Measurements from ENCODE around the gene TIMM8B.
A peak's percentile ranks its signal among the peaks of the same experiment; 100 is the strongest.
"Not testable (repeated sequence)": the region's sequence is repeated elsewhere in the genome, so short reads cannot be mapped to it uniquely, and the experiment has no call there.

TIMM8B gene, protein sequence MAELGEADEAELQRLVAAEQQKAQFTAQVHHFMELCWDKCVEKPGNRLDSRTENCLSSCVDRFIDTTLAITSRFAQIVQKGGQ

DNA sequence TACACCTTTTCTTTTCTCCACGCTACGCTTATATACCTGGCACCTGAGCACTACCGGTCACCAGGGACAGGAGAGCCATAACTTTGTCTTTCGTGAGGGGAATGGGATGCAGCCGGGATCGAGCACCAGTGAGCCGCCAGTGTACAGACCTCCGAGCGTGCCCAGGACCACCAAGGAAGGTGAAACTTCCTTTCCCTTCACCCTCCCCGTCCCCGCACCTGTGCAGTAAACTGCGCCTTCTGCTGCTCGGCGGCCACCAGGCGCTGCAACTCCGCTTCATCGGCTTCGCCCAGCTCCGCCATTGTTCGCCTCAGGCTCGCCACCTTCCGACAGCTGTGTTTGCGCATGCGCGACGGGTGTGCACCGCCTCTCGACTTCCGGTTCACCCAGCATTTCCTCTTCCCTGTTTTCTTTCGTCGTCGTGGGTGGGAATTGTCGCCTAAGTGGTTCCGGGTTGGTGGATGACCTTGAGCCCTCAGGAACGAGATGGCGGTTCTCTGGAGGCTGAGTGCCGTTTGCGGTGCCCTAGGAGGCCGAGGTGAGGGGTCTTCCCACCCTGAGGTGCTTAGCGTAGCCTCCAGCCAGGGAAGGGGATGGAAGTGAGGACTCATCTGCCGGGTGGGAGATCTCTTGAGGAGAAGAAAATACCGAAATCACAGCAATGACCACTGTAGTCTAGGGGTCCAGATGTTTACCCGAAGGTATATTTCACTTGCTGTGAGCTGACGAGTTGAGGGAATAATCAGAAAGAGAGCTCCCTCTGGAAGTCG lies at the start of gene TIMM8B, which contains the start of gene SDHD:
Gene TIMM8B, minus strand, starts transcription at position 335 of the 770 bp plus-strand sequence. Its CDS starts 33 bp downstream, at position 302.
Gene SDHD, plus strand, starts transcription at position 452 of the 770 bp plus-strand sequence. Its CDS starts 35 bp downstream, at position 487.
- peak; percentile 97 for DNase-seq

DNA sequence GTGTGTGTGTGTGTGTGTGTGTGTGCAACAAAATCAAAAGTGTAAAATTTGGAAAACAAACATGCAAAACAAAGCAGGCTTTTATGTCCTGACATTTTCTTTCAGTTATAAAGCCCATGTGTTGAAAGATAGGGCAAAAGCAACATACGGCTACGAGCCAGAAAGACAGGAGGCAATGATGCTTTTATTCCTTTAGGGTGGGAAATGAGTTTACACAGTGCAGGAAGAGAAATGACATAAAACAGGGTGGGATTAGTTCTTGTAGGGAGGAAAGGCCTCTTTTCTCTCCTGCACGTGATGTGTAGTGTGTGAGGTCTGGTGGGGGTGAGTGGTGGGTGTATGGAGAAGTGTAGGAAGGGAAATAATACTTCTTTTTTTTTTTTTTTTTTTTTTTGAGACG lies 47.9 kb upstream of the TIMM8B start:
- DNase-seq = no peak

GRCh38 chr11:112132737-112133136 lies 46.2 kb upstream of the TIMM8B start:
- DNase-seq = no peak

GRCh38 chr11:112129656-112130055 lies 43.1 kb upstream of the TIMM8B start:
- DNase-seq = no peak

DNA sequence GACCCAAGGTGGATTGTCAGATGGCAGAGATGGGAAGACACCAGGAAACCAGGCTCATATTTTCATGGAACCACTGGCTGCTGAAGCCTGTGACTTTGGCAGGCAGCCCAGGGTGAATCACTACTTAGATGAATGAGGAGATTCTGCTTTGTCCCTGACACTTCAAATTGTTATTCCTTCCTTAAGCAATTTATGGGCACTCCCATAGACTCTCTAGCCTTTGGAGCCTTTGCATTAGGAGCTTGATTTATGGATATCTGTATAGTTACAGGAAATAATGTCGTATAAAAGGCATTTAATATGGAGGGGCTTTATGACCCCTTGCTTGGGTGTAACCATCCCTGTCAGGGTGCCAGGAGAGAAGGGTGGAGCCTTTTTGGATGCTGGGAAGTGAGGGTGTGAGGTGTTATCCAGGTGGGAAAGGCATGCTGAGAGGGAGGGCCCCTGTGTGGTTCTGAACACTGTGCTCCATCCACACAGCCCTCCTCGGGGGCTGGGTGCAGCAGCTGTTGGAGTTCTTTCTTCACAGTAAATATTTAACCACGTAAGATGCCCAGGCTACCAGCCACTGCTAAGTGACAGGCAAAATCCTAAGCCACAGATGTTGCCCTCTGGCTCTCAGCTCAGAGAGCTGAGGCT lies 42.0 kb upstream of the TIMM8B start:
- peak; percentile 94 for DNase-seq

DNA sequence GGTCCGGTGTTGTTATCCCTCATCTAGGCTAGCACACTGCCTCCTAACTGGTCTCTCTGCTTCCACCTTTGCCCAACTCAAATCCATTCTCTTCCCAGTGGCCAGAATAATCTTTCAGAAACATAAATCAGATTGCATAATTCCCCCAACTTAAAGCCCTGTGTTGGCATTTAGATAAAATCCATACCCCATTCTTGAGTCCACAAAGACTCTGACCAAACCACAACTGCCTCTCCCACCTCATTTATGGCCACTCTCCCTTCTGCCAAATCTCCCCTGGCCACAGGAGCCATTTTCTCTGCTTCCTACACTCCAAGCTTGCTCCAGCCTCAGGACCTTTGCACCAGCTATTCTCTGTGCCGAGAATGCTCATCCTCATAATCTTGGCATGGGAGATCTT lies 40.5 kb upstream of the TIMM8B start:
- no peak for DNase-seq

DNA sequence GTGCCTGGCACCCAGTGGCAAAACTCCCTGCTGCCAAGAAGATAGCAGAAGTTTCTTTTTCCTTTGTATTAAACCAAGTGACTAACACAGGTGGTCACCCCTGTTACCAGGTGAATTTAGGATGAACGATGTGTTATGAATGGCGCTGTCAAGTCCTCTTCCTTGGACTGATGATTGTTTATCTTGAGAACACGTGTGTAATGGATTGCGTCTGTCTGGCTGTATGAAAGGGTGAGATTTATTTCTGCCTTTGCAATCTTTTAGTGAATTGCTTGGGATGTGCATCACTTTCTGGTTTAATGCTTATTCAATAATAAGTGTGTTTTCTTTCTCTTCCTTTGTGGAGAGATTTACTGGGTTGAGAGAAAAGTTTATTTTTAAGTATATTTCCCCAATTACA lies 36.6 kb upstream of the TIMM8B start:
- DNase-seq = no peak

- no peak for DNase-seq
Observed at GRCh38 chr11:112121981-112122615, 35.5 kb upstream of the TIMM8B start.

GRCh38 chr11:112118176-112118575 lies 31.6 kb upstream of the TIMM8B start:
- DNase-seq = no peak

GRCh38 chr11:112115386-112115785 lies 28.8 kb upstream of the TIMM8B start:
- DNase-seq = no peak

DNA sequence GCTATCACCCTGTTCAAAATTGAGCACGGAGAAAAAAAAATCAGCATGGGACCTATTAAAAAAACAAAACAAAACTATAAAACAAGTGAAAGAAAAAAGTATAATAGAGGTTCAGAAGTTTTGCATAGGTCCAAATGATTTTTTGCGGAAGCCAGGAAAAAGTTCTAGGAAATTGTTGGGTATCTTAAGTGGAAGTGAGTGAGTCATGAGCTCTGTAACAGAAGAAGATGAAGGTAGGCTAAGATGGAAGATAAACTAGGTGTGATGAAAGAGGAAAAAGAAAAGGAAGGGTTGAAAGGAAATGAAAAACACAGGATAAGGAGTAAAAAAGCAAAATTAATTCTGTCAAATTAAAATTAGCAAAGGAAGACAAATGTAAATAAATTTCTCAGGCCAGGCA lies 27.9 kb upstream of the TIMM8B start:
- DNase-seq = no peak

GRCh38 chr11:112113539-112114457 lies 27.2 kb upstream of the TIMM8B start:
- DNase-seq = peak; percentile 55

- DNase-seq = no peak
Observed at GRCh38 chr11:112106070-112106469, 19.5 kb upstream of the TIMM8B start.

GRCh38 chr11:112103446-112103845 lies 16.9 kb upstream of the TIMM8B start:
- no peak for DNase-seq

- no peak for DNase-seq
Observed at GRCh38 chr11:112100462-112100861, 13.9 kb upstream of the TIMM8B start.

DNA sequence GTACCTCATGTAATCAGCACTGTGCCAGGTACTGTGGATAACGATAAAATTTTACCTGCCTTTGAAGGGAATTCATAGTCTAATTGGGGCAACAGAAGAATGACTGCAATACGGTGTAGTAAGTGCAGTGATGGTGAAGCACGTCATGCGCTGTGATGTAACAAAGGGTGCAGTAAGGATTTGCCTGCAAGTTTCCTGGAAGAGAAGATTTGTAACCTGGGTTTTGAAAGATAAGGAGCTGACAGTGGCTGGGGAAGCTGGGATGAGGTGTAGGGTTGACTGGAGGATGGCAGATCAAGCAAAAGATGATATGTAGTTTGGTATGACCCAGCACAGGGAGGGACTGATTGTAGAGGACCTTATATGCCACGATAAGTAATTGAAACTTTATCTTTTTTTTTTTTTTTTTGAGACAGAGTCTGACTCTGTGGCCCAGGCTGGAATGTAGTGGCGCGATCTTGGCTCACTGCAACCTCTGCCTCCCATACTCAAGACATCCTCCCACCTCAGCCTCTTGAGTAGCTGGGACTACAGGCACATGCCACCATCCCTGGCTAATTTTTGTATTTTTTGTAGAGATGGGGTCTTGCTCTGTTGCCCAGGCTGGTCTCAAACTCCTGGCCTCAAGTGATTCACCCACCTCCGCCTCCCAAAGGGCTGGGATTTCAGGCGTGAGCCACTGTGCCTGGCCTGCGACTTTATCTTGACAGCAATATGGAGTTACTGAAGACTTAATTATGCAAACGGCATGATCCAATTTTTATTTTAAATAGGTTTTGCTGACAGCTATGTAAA lies 11.4 kb upstream of the TIMM8B start:
- no peak for DNase-seq

- no peak for DNase-seq
Observed at GRCh38 chr11:112096194-112096593, 9.6 kb upstream of the TIMM8B start.

- DNase-seq = not testable (repeated sequence)
Observed at GRCh38 chr11:112095302-112095701, 8.7 kb upstream of the TIMM8B start.

DNA sequence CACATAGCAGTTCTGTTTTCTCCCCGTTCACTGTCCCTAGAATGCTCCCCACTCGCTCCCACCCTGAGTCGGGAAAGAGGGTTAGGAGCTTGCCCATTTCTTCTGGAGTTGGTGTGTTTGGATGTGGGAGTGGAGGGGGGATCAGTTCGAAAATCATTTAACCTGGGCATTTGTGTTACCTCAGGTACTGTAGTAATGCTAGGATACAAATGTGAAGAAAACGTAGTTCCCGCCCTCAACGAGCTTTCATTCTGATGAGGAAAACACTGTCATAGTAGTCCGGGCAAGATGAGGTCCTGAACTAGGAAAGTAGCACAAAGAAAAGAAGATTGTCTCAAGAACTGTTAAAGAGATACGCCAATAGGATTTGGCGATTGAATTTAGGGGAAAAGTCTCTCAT lies 656 bp upstream of the TIMM8B start:
- no peak for DNase-seq

- DNase-seq = no peak
Observed at GRCh38 chr11:112085822-112086421, 634 bp downstream of the TIMM8B start.

- DNase-seq = no peak
Observed at GRCh38 chr11:112082729-112083128, 3.8 kb downstream of the TIMM8B start.

All from NCI-H345 (cell line).